H1 (cell line): Measurements from ENCODE around the gene PCDH9. TPM values are rescaled to one million over a fixed set of nuclear protein-coding genes. Genes with fewer than 3 reads are reported as not detected.

Experiments used
- CTCF ChIA-PET: fragments of 300-600 bp; sonication (Branson Sonifier 250); formaldehyde crosslinking; loops from one replicate; lab custom pipeline; 2021; ENCODE audit not compliant: partially characterized antibody; lab: Charles Lee
- POLR2A ChIA-PET: fragments of 300-600 bp; sonication (Branson Sonifier 250); formaldehyde crosslinking; loops from one replicate; lab custom pipeline; 2021; ENCODE audit warnings: inconsistent platforms; ENCODE audit not compliant: partially characterized antibody; lab: Charles Lee
- DNase-seq, 2 experiments: peaks; one replicate each; pipeline versions ENCODE4 v3.0.0 to v3.0.0-alpha.2; 2010 to 2022; ENCODE audit warnings: low spot score in 2 of 2, low read depth in 1 of 2, mixed read lengths in 1 of 2
- FAIRE-seq: peaks from 2 replicates; lab custom pipeline; 2011; peaks lifted over from hg19 to GRCh38; lab: Jason Lieb, UNC
- H2AFZ ChIP-seq: 2 replicates; pipeline ENCODE4 v1.8.1; 2012; ENCODE audit warnings: low read length, inconsistent platforms
- H2AK5ac ChIP-seq: 2 replicates; pipeline ENCODE4 v1.6.1; 2013; ENCODE audit warnings: low read depth, low read length
- H2BK120ac ChIP-seq: replicated peaks from 2 replicates; pipeline ENCODE3; 2013; ENCODE audit warnings: low read depth, low read length, inconsistent platforms
- H2BK12ac ChIP-seq: 2 replicates; pipeline ENCODE4 v1.6.1; 2013; ENCODE audit warnings: low read depth, low read length
- H2BK15ac ChIP-seq: 2 replicates; pipeline ENCODE4 v1.6.1; 2013; ENCODE audit warnings: low read length
- H2BK20ac ChIP-seq: 2 replicates; pipeline ENCODE4 v1.6.1; 2013; ENCODE audit warnings: low read length
- H2BK5ac ChIP-seq: 2 replicates; pipeline ENCODE4 v1.6.1; 2013; ENCODE audit warnings: low read depth, low read length
- H3K14ac ChIP-seq: 2 replicates; pipeline ENCODE4 v1.6.1; 2013; ENCODE audit warnings: inconsistent platforms; ENCODE audit not compliant: insufficient read length
- H3K18ac ChIP-seq: 2 replicates; pipeline ENCODE4 v1.6.1; 2013; ENCODE audit warnings: low read length; ENCODE audit errors: extremely low read depth
- H3K23ac ChIP-seq: 2 replicates; pipeline ENCODE4 v1.6.1; 2013; ENCODE audit warnings: inconsistent platforms; ENCODE audit not compliant: insufficient read length
- H3K23me2 ChIP-seq: 2 replicates; pipeline ENCODE4 v1.6.1; 2013; ENCODE audit warnings: low read depth, low read length
- H3K27ac ChIP-seq: 2 replicates; pipeline ENCODE4 v1.6.1; 2011; ENCODE audit warnings: low read depth, low read length, inconsistent platforms
- H3K27me3 ChIP-seq, 4 experiments: replicated peaks in 1 of 4; 1 replicate in 1 of 4; 2 replicates in 3 of 4; pipeline versions ENCODE4 v1.6.1 to v1.8.1; 2011 to 2013; ENCODE audit warnings: low read length in 3 of 4, mild to moderate bottlenecking in 3 of 4, inconsistent platforms in 2 of 4, mixed read lengths in 2 of 4, moderate library complexity in 1 of 4; ENCODE audit not compliant: control insufficient read depth in 3 of 4, insufficient read depth in 3 of 4; ENCODE audit errors: extremely low read depth in 1 of 4
- H3K36me3 ChIP-seq, 4 experiments: 2 replicates each; pipeline versions ENCODE4 v1.6.1 to v1.8.1; 2011 to 2013; ENCODE audit warnings: mild to moderate bottlenecking in 4 of 4, low read length in 3 of 4, moderate library complexity in 2 of 4, control low read depth in 1 of 4, inconsistent platforms in 1 of 4; ENCODE audit not compliant: insufficient read depth in 4 of 4, control insufficient read depth in 2 of 4
- H3K4ac ChIP-seq: replicated peaks from 2 replicates; pipeline ENCODE3; 2013; ENCODE audit warnings: low read length, low read depth, mixed read lengths, inconsistent platforms; ENCODE audit not compliant: insufficient read length
- H3K4me1 ChIP-seq, 4 experiments: replicated peaks in 1 of 4; 1 replicate in 1 of 4; 2 replicates in 3 of 4; pipeline versions ENCODE4 v1.6.1 to v1.8.1; 2011 to 2013; ENCODE audit warnings: low read length in 3 of 4, inconsistent platforms in 2 of 4, mixed read lengths in 1 of 4; ENCODE audit not compliant: insufficient read depth in 4 of 4, control insufficient read depth in 3 of 4
- H3K4me2 ChIP-seq, 2 experiments: 2 replicates each; pipeline versions ENCODE4 v1.6.1 to v1.8.1; 2011 to 2013; ENCODE audit warnings: low read depth in 2 of 2, low read length in 2 of 2, control low read depth in 1 of 2, inconsistent platforms in 1 of 2, mild to moderate bottlenecking in 1 of 2; ENCODE audit not compliant: insufficient read depth in 1 of 2
- H3K4me3 ChIP-seq, 4 experiments: fragments of 200-600, 300-600 bp in 1 of 4; sonication (generic), shearing (Covaris generic), sonication (Bioruptor Twin) in 1 of 4; 2 replicates each; pipeline versions ENCODE4 v1.5.1 to v1.8.1; 2011 to 2016; ENCODE audit warnings: low read length in 4 of 4, low read depth in 3 of 4, control low read depth in 2 of 4, inconsistent platforms in 2 of 4, mild to moderate bottlenecking in 2 of 4, mixed read lengths in 1 of 4, moderate library complexity in 1 of 4; ENCODE audit not compliant: insufficient read depth in 2 of 4; ENCODE audit errors: extremely low read depth in 1 of 4
- H3K56ac ChIP-seq: replicated peaks from 2 replicates; pipeline ENCODE3; 2013; ENCODE audit warnings: low read depth, mild to moderate bottlenecking, mixed read lengths, low read length, inconsistent platforms; ENCODE audit not compliant: insufficient read length
- H3K79me1 ChIP-seq: 2 replicates; pipeline ENCODE4 v1.6.1; 2013; ENCODE audit warnings: low read depth, low read length, control low read depth
- H3K79me2 ChIP-seq, 2 experiments: 2 replicates each; pipeline versions ENCODE4 v1.6.1 to v1.8.1; 2012 to 2013; ENCODE audit warnings: low read length in 2 of 2, mild to moderate bottlenecking in 2 of 2, inconsistent platforms in 1 of 2; ENCODE audit not compliant: insufficient read depth in 2 of 2, control insufficient read depth in 1 of 2
- H3K9ac ChIP-seq, 4 experiments: replicated peaks in 1 of 4; 1 replicate in 1 of 4; 2 replicates in 3 of 4; pipeline versions ENCODE4 v1.6.1 to v1.8.1; 2011 to 2013; ENCODE audit warnings: low read depth in 3 of 4, low read length in 3 of 4, control low read depth in 2 of 4, mild to moderate bottlenecking in 2 of 4, moderate library complexity in 2 of 4, inconsistent platforms in 1 of 4; ENCODE audit errors: extremely low read depth in 1 of 4
- H3K9me3 ChIP-seq, 2 experiments: 2 replicates each; pipeline versions ENCODE4 v1.6.1 to v1.8.1; 2012 to 2013; ENCODE audit warnings: mild to moderate bottlenecking in 2 of 2, moderate library complexity in 2 of 2, control low read depth in 1 of 2, inconsistent platforms in 1 of 2, low read depth in 1 of 2, low read length in 1 of 2, mixed read lengths in 1 of 2; ENCODE audit not compliant: insufficient read depth in 2 of 2
- H4K20me1 ChIP-seq, 2 experiments: replicated peaks in 1 of 2; 2 replicates each; pipeline versions ENCODE3 to v1.8.1; 2011 to 2013; ENCODE audit warnings: inconsistent platforms in 2 of 2, low read length in 2 of 2, mild to moderate bottlenecking in 1 of 2; ENCODE audit not compliant: insufficient read depth in 2 of 2, control insufficient read depth in 1 of 2
- H4K5ac ChIP-seq: 2 replicates; pipeline ENCODE4 v1.6.1; 2013; ENCODE audit warnings: low read length, low read depth, mixed read lengths, inconsistent platforms; ENCODE audit not compliant: insufficient read length
- H4K8ac ChIP-seq: 2 replicates; pipeline ENCODE4 v1.8.0; 2013; ENCODE audit warnings: mild to moderate bottlenecking, moderate library complexity, low read length, inconsistent platforms; ENCODE audit not compliant: insufficient read depth; ENCODE audit errors: extremely low read depth
- H4K91ac ChIP-seq: replicated peaks from 2 replicates; pipeline ENCODE3; 2013; ENCODE audit warnings: low read length, mixed read lengths, inconsistent platforms; ENCODE audit not compliant: insufficient read length
- BRCA1 ChIP-seq: IDR thresholded peaks from 2 replicates; pipeline ENCODE4 v1.6.1; 2012; ENCODE audit warnings: low read depth, low read length, improper control_type of control experiment
- CBX8 ChIP-seq: fragments of 300-800, 300-1000 bp; sonication (generic); IDR thresholded peaks from 2 replicates; pipeline ENCODE4 v1.7.1; 2016; ENCODE audit warnings: low read depth, low read length, borderline replicate concordance
- CTCF ChIP-seq, 3 experiments: IDR thresholded peaks; 1 replicate in 2 of 3; 2 replicates in 1 of 3; pipeline versions ENCODE4 v1.5.1 to v1.6.1; 2011; ENCODE audit warnings: low read length in 3 of 3, mild to moderate bottlenecking in 3 of 3, inconsistent platforms in 2 of 3, low read depth in 1 of 3, moderate library complexity in 1 of 3; ENCODE audit not compliant: insufficient read depth in 1 of 3; ENCODE audit errors: control extremely low read depth in 1 of 3
- HDAC6 ChIP-seq: IDR thresholded peaks from one replicate; pipeline ENCODE4 v1.7.1; 2012; ENCODE audit warnings: low read depth, mild to moderate bottlenecking, inconsistent platforms, low read length, moderate library complexity
- KDM1A ChIP-seq: fragments of 200-600, 300-600 bp; sonication (generic); IDR thresholded peaks from 2 replicates; pipeline ENCODE4 v1.7.1; 2016; ENCODE audit warnings: mild to moderate bottlenecking, low read length, borderline replicate concordance
- RAD21 ChIP-seq, 2 experiments: IDR thresholded peaks in 1 of 2; conservative IDR thresholded peaks in 1 of 2; 2 replicates each; pipeline ENCODE4 v1.6.1; 2011; ENCODE audit warnings: low read depth in 2 of 2, low read length in 2 of 2, improper control_type of control experiment in 1 of 2, inconsistent platforms in 1 of 2, mild to moderate bottlenecking in 1 of 2, moderate library complexity in 1 of 2
- USF2 ChIP-seq: IDR thresholded peaks from 2 replicates; pipeline ENCODE4 v1.6.1; 2011; ENCODE audit warnings: low read length, improper control_type of control experiment
- polyA plus RNA-seq, 7 experiments: library from polyadenylated mRNA; depleted of rRNA in 3 of 7; stranded (reverse) in 5 of 7; unstranded in 2 of 7; fragments of >200 nt in 5 of 7; fragments of 200-250 nt in 2 of 7; gene quantifications; 1 replicate in 5 of 7; 2 replicates in 1 of 7; 4 replicates in 1 of 7; pipeline versions ENCODE4 v1.2.1 to v1.2.3, GENCODE V29; 2011 to 2013; ENCODE audit warnings: missing spikeins in 2 of 7, mixed read lengths in 2 of 7
- total RNA-seq: library from RNA; stranded (reverse); fragmentation: NEBNext Ultra II Directional; extraction: Animal tissue kit (Norgen Biotek cat#: 25700); gene quantifications from 2 replicates; pipeline ENCODE4 v1.2.1, GENCODE V29; 2021

The PCDH9 gene
- total and polyA plus RNA-seq, 2 of the 8 experiments (the other 6 are each of a cell fraction or from before 2014, with no cell fraction given) = 0.12 to 0.60 TPM

GRCh38 chr13:66714795-66715194 lies 515.3 kb downstream of the PCDH9 start:
- H3K4ac ChIP-seq = no peak overlapping the region
- FAIRE-seq (no peak), DNase-seq (no peak)
- no peaks in the 10 kb centered on the region for H4K20me1 ChIP-seq
- no peaks in the 10 kb centered on the region for H3K23me2 ChIP-seq
- no peaks in the 10 kb centered on the region for H3K27me3 ChIP-seq
- no peak overlapping the region for H3K4me2 ChIP-seq
- ChIA-PET CTCF (no interaction called here), POLR2A (no interaction called here)
- H2BK20ac ChIP-seq = no peak overlapping the region
- no peak overlapping the region for H3K23ac ChIP-seq
- no peak overlapping the region for H2BK120ac ChIP-seq
- H2BK12ac ChIP-seq = no peak overlapping the region
- H3K79me2 ChIP-seq = no peaks in the 10 kb centered on the region
- no peak for TF ChIP-seq HDAC6
- no peak for TF ChIP-seq BRCA1
- TF ChIP-seq RAD21 (IDR thresholded peaks at IDR 0.05 in 1 of 2, conservative IDR thresholded peaks at IDR 0.05 in 1 of 2; ENCODE audit: low read depth in 2 of 2, low read length in 2 of 2) = peak in 1 of 2 experiments; percentile 7; a peak in 1 of 4 replicates
- no peak for TF ChIP-seq CBX8
- peak in 1 of 3 experiments; percentile 30; a peak in 1 of 4 replicates for TF ChIP-seq CTCF (IDR thresholded peaks at IDR 0.05; ENCODE audit: control extremely low read depth in 1 of 3, insufficient read depth in 1 of 3, low read depth in 1 of 3, low read length in 3 of 3)
- TF ChIP-seq USF2 = no peak
- TF ChIP-seq KDM1A = no peak
- H2BK15ac ChIP-seq = no peak overlapping the region
- no peaks in the 10 kb centered on the region for H3K79me1 ChIP-seq
- no peaks in the 10 kb centered on the region for H3K4me1 ChIP-seq
- no peak overlapping the region for H2AFZ ChIP-seq
- H4K91ac ChIP-seq = no peak overlapping the region
- no peak overlapping the region for H3K18ac ChIP-seq
- no peaks in the 10 kb centered on the region for H3K9me3 ChIP-seq
- no peak overlapping the region for H3K27ac ChIP-seq
- no peak overlapping the region for H2AK5ac ChIP-seq
- H4K8ac ChIP-seq = no peak overlapping the region
- H3K56ac ChIP-seq = no peak overlapping the region
- H3K14ac ChIP-seq = no peak overlapping the region
- no peak overlapping the region for H3K9ac ChIP-seq
- no peak overlapping the region for H2BK5ac ChIP-seq
- no peak overlapping the region for H3K4me3 ChIP-seq
- H3K36me3 ChIP-seq = no peaks in the 10 kb centered on the region
- no peak overlapping the region for H4K5ac ChIP-seq
